LNCaP clone FGC (cell line): ENCODE data around the gene ATP2B2.

ENCODE experiments used
- DNase-seq: peaks from one replicate; pipeline ENCODE4 v3.0.0-alpha.2; 2011; ENCODE audit warnings: low read depth
- H3K4me3 ChIP-seq: 2 replicates; pipeline ENCODE4 v1.5.1; 2011; ENCODE audit warnings: mild to moderate bottlenecking, low read depth, low read length, control low read depth
- CTCF ChIP-seq: IDR thresholded peaks from 2 replicates; pipeline ENCODE4 v1.5.1; 2012; ENCODE audit warnings: mild to moderate bottlenecking; ENCODE audit not compliant: control insufficient read depth, insufficient read depth; ENCODE audit errors: extremely low read depth

ATP2B2 gene

GRCh38 chr3:10462641-10463532, 42.5 kb downstream of the ATP2B2 start:
- no peak for TF ChIP-seq CTCF
- DNase-seq, result no peak
- no peak overlapping the region for H3K4me3 ChIP-seq

GRCh38 chr3:10460951-10461545, 44.3 kb downstream of the ATP2B2 start:
- H3K4me3 ChIP-seq, result no peak overlapping the region
- no peak for TF ChIP-seq CTCF
- no peak for DNase-seq

- DNase-seq, result peak; percentile 90
Measured at GRCh38 chr3:10459954-10460754, 45.2 kb downstream of the ATP2B2 start.

GRCh38 chr3:10457560-10457959, 47.8 kb downstream of the ATP2B2 start:
- TF ChIP-seq CTCF, result no peak
- H3K4me3 ChIP-seq, result no peak overlapping the region
- DNase-seq, result no peak

More at GRCh38 chr3:10459954-10460754, 45.2 kb downstream of the ATP2B2 start:
- H3K4me3 ChIP-seq, result no peak overlapping the region
- TF ChIP-seq CTCF, result no peak

- no peak for TF ChIP-seq CTCF
- no peak for DNase-seq
- H3K4me3 ChIP-seq, result no peak overlapping the region
Measured at GRCh38 chr3:10456981-10457380, 48.4 kb downstream of the ATP2B2 start.

- no peak for DNase-seq
- H3K4me3 ChIP-seq, result no peak overlapping the region
- TF ChIP-seq CTCF, result no peak
Measured at GRCh38 chr3:10455545-10455914, 49.9 kb downstream of the ATP2B2 start.
